H1 (cell line): ENCODE measurements around the gene CHMP4B.

Source experiments
- CREB1 ChIP-seq: IDR thresholded peaks from 2 replicates; pipeline ENCODE4 v1.6.1; 2012; ENCODE audit warnings: inconsistent platforms
- CTCF ChIP-seq, 3 experiments: IDR thresholded peaks; 1 replicate in 2 of 3; 2 replicates in 1 of 3; pipeline versions ENCODE4 v1.5.1 to v1.6.1; 2011; ENCODE audit warnings: low read length in 3 of 3, mild to moderate bottlenecking in 3 of 3, inconsistent platforms in 2 of 3, low read depth in 1 of 3, moderate library complexity in 1 of 3; ENCODE audit not compliant: insufficient read depth in 1 of 3; ENCODE audit errors: control extremely low read depth in 1 of 3
- RFX5 ChIP-seq: IDR thresholded peaks from 2 replicates; pipeline ENCODE4 v1.6.1; 2011; ENCODE audit warnings: low read depth, low read length, improper control_type of control experiment, borderline replicate concordance

DNA sequence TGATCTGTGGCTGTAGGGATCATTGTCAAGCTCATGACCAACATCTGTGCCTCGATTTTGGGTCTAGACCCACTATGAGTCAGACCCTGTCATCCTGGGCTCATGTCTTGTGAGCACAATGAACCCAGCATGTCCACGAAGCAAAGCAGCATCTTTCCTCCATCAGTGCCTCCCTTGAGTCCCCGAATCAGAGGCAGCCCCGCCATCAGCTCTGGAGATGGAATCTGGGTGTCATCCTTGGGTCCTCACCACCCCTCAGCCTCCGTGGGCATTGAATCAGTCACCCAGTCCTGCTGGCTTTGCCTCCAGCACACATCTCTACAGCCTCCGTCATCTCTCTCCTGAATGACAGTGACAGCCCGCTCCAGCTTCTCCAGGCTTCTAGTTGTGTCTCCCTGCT is 56.9 kb downstream of the CHMP4B start:
- TF ChIP-seq RFX5: no peak
- TF ChIP-seq CREB1: no peak
- TF ChIP-seq CTCF (IDR thresholded peaks at IDR 0.05; ENCODE audit: control extremely low read depth in 1 of 3, insufficient read depth in 1 of 3, low read depth in 1 of 3, low read length in 3 of 3): no peak
